ENCODE measurements around the gene TTC31.

DNA sequence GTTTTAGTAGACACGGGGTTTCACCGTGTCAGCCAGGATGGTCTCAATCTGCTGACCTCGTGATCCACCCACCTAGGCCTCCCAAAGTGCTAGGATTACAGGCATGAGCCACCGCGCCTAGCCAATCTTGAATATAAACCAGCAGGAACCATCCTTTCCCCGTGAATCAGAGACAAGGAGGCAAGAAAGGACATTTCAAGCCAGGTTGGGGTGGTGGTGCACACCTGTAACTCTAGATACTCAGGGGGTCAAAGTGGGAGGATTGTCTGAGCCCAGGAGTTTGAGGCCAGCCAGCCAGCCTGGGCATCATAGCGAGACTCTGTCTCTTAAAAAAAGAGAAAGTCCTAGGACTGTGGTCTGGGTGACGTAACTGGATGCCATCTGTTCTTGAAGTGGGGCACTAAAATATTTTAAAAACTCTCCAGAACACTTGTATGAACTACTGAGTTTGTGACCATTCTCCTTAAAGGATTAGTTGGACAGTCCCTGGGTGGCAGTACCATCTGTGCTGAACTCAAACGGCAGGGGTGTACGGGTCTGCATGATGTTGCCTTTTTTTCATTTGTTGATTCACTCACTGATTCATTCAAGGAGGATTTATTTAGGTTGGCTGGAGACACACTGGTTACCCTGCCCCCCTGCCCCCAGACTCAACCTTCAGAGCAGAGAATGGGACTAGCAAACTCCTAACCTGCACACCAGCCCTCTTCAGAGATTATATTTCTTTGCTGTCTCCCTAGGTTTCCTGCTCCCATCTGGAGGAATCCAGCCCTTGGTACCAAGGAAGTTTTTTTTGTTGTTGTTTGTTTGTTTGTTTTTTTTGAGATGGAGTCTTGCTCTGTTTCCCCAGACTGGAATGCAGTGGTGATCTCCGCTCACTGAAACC lies 28.5 kb downstream of the TTC31 start:
- TF ChIP-seq, protein P1, sequence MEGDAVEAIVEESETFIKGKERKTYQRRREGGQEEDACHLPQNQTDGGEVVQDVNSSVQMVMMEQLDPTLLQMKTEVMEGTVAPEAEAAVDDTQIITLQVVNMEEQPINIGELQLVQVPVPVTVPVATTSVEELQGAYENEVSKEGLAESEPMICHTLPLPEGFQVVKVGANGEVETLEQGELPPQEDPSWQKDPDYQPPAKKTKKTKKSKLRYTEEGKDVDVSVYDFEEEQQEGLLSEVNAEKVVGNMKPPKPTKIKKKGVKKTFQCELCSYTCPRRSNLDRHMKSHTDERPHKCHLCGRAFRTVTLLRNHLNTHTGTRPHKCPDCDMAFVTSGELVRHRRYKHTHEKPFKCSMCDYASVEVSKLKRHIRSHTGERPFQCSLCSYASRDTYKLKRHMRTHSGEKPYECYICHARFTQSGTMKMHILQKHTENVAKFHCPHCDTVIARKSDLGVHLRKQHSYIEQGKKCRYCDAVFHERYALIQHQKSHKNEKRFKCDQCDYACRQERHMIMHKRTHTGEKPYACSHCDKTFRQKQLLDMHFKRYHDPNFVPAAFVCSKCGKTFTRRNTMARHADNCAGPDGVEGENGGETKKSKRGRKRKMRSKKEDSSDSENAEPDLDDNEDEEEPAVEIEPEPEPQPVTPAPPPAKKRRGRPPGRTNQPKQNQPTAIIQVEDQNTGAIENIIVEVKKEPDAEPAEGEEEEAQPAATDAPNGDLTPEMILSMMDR (IDR thresholded peaks at IDR 0.05; ENCODE audit: low read depth, low read length, poor library complexity, severe bottlenecking) = no peak
- TF ChIP-seq EZH2phosphoT487 (IDR thresholded peaks at IDR 0.05; ENCODE audit: borderline replicate concordance, low read length) = no peak
